Muscle of back (tissue), 10 donors: ENCODE results near the gene C1QTNF4. TPM values are rescaled to one million over a fixed set of nuclear protein-coding genes. Genes with fewer than 3 reads are reported as not detected.

Source experiments
- polyA plus RNA-seq, 10 donors: library from polyadenylated mRNA; unstranded; fragments of 120-200 nt; gene quantifications; one replicate each; pipeline ENCODE4 v1.2.1, GENCODE V29; 2013; ENCODE audit not compliant: insufficient read length in 10 of 10

Gene C1QTNF4
- polyA plus RNA-seq, 10 donors = 4.3 to 13.2 (median 7.7) TPM

Other genes with a start within 250 kb of the C1QTNF4 start
- 1 to 10 TPM in 2 of 10 donors, under 1 TPM in 8; 0.05 to 1.3 (median 0.29) TPM for gene MYBPC3, start 241.7 kb downstream of the C1QTNF4 start, polyA plus RNA-seq
- gene SPI1, start 215.9 kb downstream of the C1QTNF4 start, polyA plus RNA-seq = 1 to 10 TPM; 4.4 to 8.0 (median 5.4) TPM
- gene SLC39A13, start 185.8 kb downstream of the C1QTNF4 start, polyA plus RNA-seq = 10 to 100 TPM; 27.0 to 48.6 (median 35.3) TPM
- gene PSMC3, start 168.0 kb downstream of the C1QTNF4 start, polyA plus RNA-seq = 100 to 1,000 TPM; 106 to 147 (median 120) TPM
- gene RAPSN, start 145.3 kb downstream of the C1QTNF4 start, polyA plus RNA-seq = 100 to 1,000 TPM in 1 of 10 donors, 10 to 100 TPM in 9; 60.8 to 101 (median 78.6) TPM
- gene CELF1, start 41.3 kb downstream of the C1QTNF4 start, polyA plus RNA-seq = 10 to 100 TPM; 46.6 to 93.3 (median 69.1) TPM
- gene PTPMT1, start 28.8 kb downstream of the C1QTNF4 start, polyA plus RNA-seq = 10 to 100 TPM; 20.4 to 35.8 (median 26.0) TPM
- gene KBTBD4, start 15.4 kb downstream of the C1QTNF4 start, polyA plus RNA-seq = 10 to 100 TPM; 11.2 to 14.5 (median 13.4) TPM
- gene NDUFS3, start 15.3 kb downstream of the C1QTNF4 start, polyA plus RNA-seq = 10 to 100 TPM; 88.1 to 95.3 (median 90.8) TPM
- 1 to 10 TPM; 1.2 to 4.1 (median 2.7) TPM for gene FAM180B, start 7.7 kb downstream of the C1QTNF4 start, polyA plus RNA-seq
- 10 to 100 TPM; 70.3 to 83.1 (median 76.6) TPM for gene MTCH2, start 48.1 kb upstream of the C1QTNF4 start, polyA plus RNA-seq
- 1 to 10 TPM in 4 of 10 donors, under 1 TPM in 6; 0.16 to 1.6 (median 0.78) TPM for gene AGBL2, start 121.0 kb upstream of the C1QTNF4 start, polyA plus RNA-seq
- 100 to 1,000 TPM in 4 of 10 donors, 10 to 100 TPM in 6; 52.3 to 148 (median 76.0) TPM for gene FNBP4, start 172.9 kb upstream of the C1QTNF4 start, polyA plus RNA-seq